Fibroblast of the aortic adventitia (primary cell): ENCODE results near the gene TRAM2. TPM values are rescaled to one million over a fixed set of nuclear protein-coding genes. Genes with fewer than 3 reads are reported as not detected.

Source experiments
- DNase-seq: peaks from one replicate; pipeline ENCODE4 v3.0.0-alpha.2; 2010; ENCODE audit warnings: low read depth
- H3K4me3 ChIP-seq: 2 replicates; pipeline ENCODE4 v1.5.1; 2011; ENCODE audit warnings: low read depth, mild to moderate bottlenecking, control low read depth, low read length, moderate library complexity
- total RNA-seq: library from RNA; depleted of rRNA; stranded (reverse); fragments of >200 nt; gene quantifications from 2 replicates; pipeline ENCODE4 v1.2.3, GENCODE V29; 2012; ENCODE audit warnings: low replicate concordance
- TF ChIP-seq, protein P1 (sequence below): IDR thresholded peaks from 2 replicates; pipeline ENCODE4 v1.5.1; 2011; ENCODE audit warnings: mild to moderate bottlenecking, low read length, control low read depth, inconsistent platforms; ENCODE audit not compliant: insufficient read depth

Gene TRAM2
- total RNA-seq, 1 donor: 128 TPM

DNA sequence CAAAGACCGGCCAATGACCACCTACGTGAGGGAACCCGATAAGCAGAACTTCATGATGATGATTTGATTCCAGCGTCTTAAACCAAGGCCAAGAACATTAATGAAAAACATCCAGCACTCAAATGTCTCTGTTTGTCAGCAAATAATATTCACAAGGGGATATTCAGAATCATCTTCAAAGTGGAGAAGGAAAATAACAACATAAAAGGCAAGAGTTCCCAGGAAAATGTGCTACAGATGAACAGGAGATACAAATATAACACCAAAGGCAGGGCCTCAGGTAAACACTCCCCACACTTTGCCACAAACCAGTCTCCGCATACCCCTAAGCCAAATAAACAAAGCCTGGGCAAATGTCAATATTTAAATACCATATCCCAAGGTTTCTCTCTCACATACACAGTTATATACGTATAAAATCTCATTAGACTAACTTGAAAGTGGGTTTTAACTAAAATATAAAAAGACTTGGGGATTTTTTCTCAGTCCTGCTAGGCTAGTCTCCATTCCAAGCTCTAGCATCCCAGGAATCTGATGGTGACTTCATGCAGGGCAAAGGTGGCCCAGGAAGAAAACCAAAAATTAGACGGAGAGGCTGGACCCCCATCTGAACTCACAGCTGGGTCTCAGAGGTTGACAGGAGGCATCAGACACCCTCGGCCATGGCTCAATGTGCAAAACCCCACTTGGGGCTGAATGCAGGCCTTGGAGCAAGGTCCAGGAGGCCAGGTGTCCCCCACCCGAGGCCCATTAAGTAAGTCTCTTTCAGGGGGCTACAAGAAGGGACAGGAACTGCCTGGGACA, 32.1 kb downstream of the TRAM2 start:
- TF ChIP-seq, protein P1, sequence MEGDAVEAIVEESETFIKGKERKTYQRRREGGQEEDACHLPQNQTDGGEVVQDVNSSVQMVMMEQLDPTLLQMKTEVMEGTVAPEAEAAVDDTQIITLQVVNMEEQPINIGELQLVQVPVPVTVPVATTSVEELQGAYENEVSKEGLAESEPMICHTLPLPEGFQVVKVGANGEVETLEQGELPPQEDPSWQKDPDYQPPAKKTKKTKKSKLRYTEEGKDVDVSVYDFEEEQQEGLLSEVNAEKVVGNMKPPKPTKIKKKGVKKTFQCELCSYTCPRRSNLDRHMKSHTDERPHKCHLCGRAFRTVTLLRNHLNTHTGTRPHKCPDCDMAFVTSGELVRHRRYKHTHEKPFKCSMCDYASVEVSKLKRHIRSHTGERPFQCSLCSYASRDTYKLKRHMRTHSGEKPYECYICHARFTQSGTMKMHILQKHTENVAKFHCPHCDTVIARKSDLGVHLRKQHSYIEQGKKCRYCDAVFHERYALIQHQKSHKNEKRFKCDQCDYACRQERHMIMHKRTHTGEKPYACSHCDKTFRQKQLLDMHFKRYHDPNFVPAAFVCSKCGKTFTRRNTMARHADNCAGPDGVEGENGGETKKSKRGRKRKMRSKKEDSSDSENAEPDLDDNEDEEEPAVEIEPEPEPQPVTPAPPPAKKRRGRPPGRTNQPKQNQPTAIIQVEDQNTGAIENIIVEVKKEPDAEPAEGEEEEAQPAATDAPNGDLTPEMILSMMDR: no peak
- DNase-seq: no peak
- no peak overlapping the region for H3K4me3 ChIP-seq

DNA sequence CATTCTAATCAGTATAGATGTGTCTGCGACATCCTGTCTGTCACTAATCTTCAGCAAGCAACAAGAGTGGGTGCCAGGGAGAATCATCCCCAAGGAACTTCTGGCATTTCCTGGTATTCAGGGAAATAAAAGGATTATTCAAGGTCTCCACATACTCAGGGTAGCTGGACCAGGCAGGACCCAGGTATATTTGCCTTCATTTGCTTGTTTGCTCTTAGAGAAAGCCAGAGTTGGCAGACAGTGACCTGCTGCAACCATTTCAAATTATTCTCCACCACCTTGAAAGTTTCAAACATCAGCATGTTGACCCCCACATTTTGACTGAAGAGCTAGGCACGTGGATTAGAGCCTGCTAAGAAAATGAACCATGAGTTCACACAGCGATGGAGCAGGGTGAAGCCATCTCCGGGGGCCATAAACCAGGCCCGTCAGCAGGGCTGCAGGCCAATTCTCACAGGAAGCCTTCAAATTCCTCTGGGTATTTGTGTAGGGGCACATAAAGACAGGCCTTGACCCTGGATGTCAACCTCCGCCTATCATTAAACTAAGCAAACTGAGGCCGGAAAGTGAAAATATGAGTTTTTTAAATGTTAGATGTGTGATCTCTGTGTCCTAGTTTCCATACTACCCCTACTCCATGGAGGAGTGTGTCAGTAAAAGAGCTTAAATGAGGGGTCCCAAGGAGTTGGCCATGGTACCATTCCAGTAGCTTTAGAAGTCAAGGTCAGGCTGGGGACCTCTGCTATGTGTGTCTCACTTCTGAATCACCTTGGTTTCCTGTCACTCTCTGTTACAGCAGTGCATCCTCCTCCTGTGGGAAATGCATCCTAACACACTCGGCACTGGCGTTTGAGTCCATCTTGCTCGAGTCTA, 32.9 kb downstream of the TRAM2 start:
- H3K4me3 ChIP-seq: no peak overlapping the region
- no peak for DNase-seq
- TF ChIP-seq, protein P1: no peak

DNA sequence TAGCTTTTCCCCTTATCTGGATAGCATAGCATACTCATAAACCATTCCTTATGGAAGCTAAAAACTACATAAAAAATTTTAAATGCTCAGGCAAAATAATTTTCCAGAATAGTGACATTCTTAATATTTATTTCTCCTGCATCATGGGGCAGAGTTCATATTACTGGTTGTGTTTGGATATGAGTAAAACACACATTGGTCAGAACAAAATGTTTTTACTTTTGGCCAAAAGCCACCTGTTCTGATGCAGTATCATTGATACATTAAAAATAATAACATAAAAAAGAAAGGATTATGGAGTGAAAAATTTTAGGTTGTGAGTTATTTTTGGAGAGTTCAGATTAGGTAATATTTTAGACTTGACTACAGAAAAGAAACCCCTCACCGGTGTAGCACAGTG, 33.6 kb downstream of the TRAM2 start:
- no peak overlapping the region for H3K4me3 ChIP-seq
- DNase-seq: no peak
- TF ChIP-seq, protein P1: no peak

DNA sequence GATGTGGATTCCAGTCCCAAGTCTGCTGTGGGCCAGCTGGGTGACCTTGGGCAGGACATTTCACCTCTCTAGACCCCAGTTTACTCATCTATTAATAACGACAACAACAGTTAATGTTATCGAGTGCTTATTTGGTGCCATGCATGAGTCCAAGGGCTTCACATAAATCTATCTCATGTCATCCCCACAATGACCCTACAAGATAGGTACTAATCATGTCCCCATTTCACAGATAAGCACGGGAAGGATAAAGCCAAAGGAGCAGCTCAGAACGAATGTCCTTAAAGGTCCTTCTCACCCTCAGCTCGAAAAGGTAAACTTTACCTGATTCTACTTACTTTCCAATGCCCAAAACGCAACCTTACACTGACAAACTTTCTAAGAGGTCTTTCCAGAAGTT, 35.7 kb downstream of the TRAM2 start:
- H3K4me3 ChIP-seq: no peak overlapping the region
- TF ChIP-seq, protein P1: no peak
- no peak for DNase-seq

DNA sequence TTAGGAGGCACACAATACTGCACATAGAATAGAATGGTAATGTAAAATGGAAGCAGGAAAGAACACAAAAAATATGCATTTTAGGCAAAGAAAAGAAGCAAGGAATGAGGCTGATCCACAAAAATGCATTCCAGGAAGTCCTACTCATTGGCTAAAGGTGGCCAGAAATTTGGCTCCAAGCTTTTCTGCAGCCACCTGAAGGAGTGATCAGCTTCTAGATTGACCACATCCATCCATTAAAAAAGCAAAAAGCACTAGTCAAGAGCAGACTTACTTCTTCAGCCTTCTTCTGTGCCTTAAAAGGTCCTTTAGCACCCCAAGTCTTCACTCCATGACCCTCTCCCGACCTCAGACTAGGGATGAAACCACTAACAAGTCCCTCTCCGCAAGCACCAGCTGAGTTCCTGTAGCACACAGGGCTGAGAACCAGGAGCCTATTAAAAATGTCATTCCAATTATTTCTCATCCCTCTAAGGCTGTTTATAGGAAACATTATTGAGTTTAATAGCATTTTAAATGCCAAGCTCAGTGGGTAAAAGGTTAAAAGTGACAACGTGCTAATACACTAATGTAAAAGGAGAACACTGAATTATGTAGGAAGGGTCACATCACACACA, 36.5 kb downstream of the TRAM2 start:
- TF ChIP-seq, protein P1: no peak
- no peak overlapping the region for H3K4me3 ChIP-seq
- no peak for DNase-seq

DNA sequence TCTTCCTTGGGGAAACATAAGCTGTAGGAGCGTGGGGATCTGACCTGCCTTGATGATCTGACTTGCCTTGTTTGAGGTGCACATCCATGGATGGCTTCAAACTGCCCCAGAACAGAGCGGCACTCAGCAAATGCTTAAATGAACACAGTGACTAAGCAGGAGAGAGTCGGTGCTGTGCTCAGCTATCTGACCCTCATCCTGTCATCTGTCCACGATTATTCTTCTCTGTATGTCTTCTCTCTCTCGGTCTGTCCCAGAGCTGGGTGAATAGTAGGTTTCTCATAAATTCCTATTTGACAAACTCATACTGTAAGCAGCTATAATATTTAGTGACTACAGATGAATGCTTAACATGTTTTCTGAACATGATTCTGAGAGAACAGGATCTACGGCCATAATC, 37.3 kb downstream of the TRAM2 start:
- peak overlapping the region; percentile 11 for H3K4me3 ChIP-seq
- no peak for DNase-seq
- TF ChIP-seq, protein P1: no peak
